Activated CD4-positive, alpha-beta T cell treated with anti-CD3 and anti-CD28 coated beads, Interleukin-2, amount 10 ng/mL, durations not matched to agents 7 days and 5 days (primary cell): ENCODE data around the gene PSMB10. TPM values are rescaled to one million over a fixed set of nuclear protein-coding genes. Genes with fewer than 3 reads are reported as not detected.
A peak's percentile ranks its signal among the peaks of the same experiment; 100 is the strongest.
"Not testable (repeated sequence)": the region's sequence is repeated elsewhere in the genome, so short reads cannot be mapped to it uniquely, and the experiment has no call there.

Source experiments
- CTCF ChIA-PET: fragments of 350-600 bp; sonication (Branson Sonifier 250); formaldehyde crosslinking; loops from one replicate; lab custom pipeline; 2021; ENCODE audit warnings: antibody characterized with exemption; lab: Charles Lee
- POLR2A ChIA-PET: fragments of 350-600 bp; sonication (Branson Sonifier 250); formaldehyde crosslinking; loops from one replicate; lab custom pipeline; 2021; ENCODE audit warnings: antibody characterized with exemption; lab: Charles Lee
- DNase-seq: peaks from one replicate; pipeline ENCODE4 v3.0.0-alpha.2; 2020
- H3K27ac Mint-ChIP-seq: one replicate; pipeline ENCODE4 v1.8.0; 2021; ENCODE audit warnings: mild to moderate bottlenecking, moderate library complexity, mixed read lengths
- H3K27me3 Mint-ChIP-seq: one replicate; pipeline ENCODE4 v1.8.0; 2021; ENCODE audit warnings: mixed read lengths
- H3K36me3 Mint-ChIP-seq: one replicate; pipeline ENCODE4 v1.8.0; 2021; ENCODE audit warnings: low read depth, mixed read lengths
- H3K4me1 Mint-ChIP-seq: one replicate; pipeline ENCODE4 v1.8.0; 2021; ENCODE audit warnings: mixed read lengths
- H3K4me3 Mint-ChIP-seq: one replicate; pipeline ENCODE4 v1.8.0; 2021; ENCODE audit warnings: mild to moderate bottlenecking, moderate library complexity, mixed read lengths
- H3K9me3 Mint-ChIP-seq: one replicate; pipeline ENCODE4 v1.8.0; 2021; ENCODE audit warnings: mixed read lengths
- total RNA-seq, 2 experiments: library from RNA; stranded (reverse); gene quantifications; one replicate each; pipeline ENCODE4 v1.2.3, GENCODE V29; 2021

Gene PSMB10
- total RNA-seq, 2 experiments from 2014 or later: 214 to 288 TPM

- peaks cover 21% of the 10 kb centered on the region for H3K4me1 Mint-ChIP-seq
- H3K9me3 Mint-ChIP-seq: no peaks in the 10 kb centered on the region
- no peak for DNase-seq
- no peaks in the 10 kb centered on the region for H3K27me3 Mint-ChIP-seq
- H3K27ac Mint-ChIP-seq: no peak overlapping the region
- ChIA-PET POLR2A (no interaction called here), CTCF (interaction anchor here (0.8 to 1.3 kb wide), 4 partner anchors 8 to 272 kb away, joined by 3 to 7 read pairs (median 3); no protein-coding TSS in a partner anchor)
- H3K36me3 Mint-ChIP-seq: peaks cover 16% of the 10 kb centered on the region
- H3K4me3 Mint-ChIP-seq: no peak overlapping the region
These were observed 8.2 kb upstream of the PSMB10 start for GRCh38 chr16:67944690-67945391.

- ChIA-PET CTCF (interaction anchor here (1.0 to 1.3 kb wide), 4 partner anchors 9 to 92 kb away, joined by 3 to 7 read pairs (median 3); no protein-coding TSS in a partner anchor), POLR2A (no interaction called here)
- no peak within 1 kb of the TSS for H3K27ac Mint-ChIP-seq
- H3K36me3 Mint-ChIP-seq: peaks cover 18% of the 10 kb centered on the region
- no peak for DNase-seq
- H3K27me3 Mint-ChIP-seq: no peaks in the 10 kb centered on the region
- H3K4me3 Mint-ChIP-seq: no peak within 1 kb of the TSS
- H3K4me1 Mint-ChIP-seq: peaks cover 30% of the 10 kb centered on the region
- no peaks in the 10 kb centered on the region for H3K9me3 Mint-ChIP-seq
These were observed 7.2 kb upstream of the PSMB10 start, which contains the start of gene LCAT for GRCh38 chr16:67943619-67944504. LCAT (minus strand) TSS chr16:67944120; CDS start chr16:67944101, 19 bp downstream.

- no peak for DNase-seq
- Mint-ChIP-seq H3K36me3 (peaks cover 19% of the 10 kb centered on the region), H3K27ac (no peak overlapping the region), H3K4me3 (no peak overlapping the region), H3K9me3 (no peaks in the 10 kb centered on the region), H3K4me1 (peaks cover 31% of the 10 kb centered on the region), H3K27me3 (no peaks in the 10 kb centered on the region)
- ChIA-PET CTCF (interaction anchor here (1.1 to 2.0 kb wide), 5 partner anchors 8 to 60 kb away, joined by 3 to 8 read pairs (median 3); partner anchors contain the start of gene DPEP2), POLR2A (no interaction called here)
These were observed 6.6 kb upstream of the PSMB10 start for GRCh38 chr16:67943256-67943618.

GRCh38 chr16:67942510-67943255 lies 6.0 kb upstream of the PSMB10 start:
- H3K27ac Mint-ChIP-seq: no peak overlapping the region
- CTCF ChIA-PET: interaction anchor here (0.8 to 2.1 kb wide), 15 partner anchors 7 to 127 kb away, joined by 3 to 8 read pairs (median 4); partner anchors contain the start of gene DPEP2
- DNase-seq: no peak
- no peak overlapping the region for H3K4me3 Mint-ChIP-seq
- POLR2A ChIA-PET: no interaction called here
- H3K36me3 Mint-ChIP-seq: peaks cover 16% of the 10 kb centered on the region
- H3K9me3 Mint-ChIP-seq: no peaks in the 10 kb centered on the region
- H3K27me3 Mint-ChIP-seq: no peaks in the 10 kb centered on the region
- peaks cover 31% of the 10 kb centered on the region for H3K4me1 Mint-ChIP-seq

- Mint-ChIP-seq H3K27ac (no peak overlapping the region), H3K4me1 (peaks cover 35% of the 10 kb centered on the region), H3K4me3 (no peak overlapping the region), H3K27me3 (no peaks in the 10 kb centered on the region), H3K36me3 (peaks cover 18% of the 10 kb centered on the region), H3K9me3 (no peaks in the 10 kb centered on the region)
- POLR2A ChIA-PET: no interaction called here
- CTCF ChIA-PET: interaction anchor here (0.8 to 2.1 kb wide), 14 partner anchors 9 to 126 kb away, joined by 3 to 8 read pairs (median 4); partner anchors contain the start of gene DPEP2
- DNase-seq: peak; percentile 50
These were observed 5.5 kb upstream of the PSMB10 start for GRCh38 chr16:67942200-67942509.

- no peak for DNase-seq
- ChIA-PET POLR2A (no interaction called here), CTCF (interaction anchor here (0.8 to 2.1 kb wide), 15 partner anchors 9 to 153 kb away, joined by 3 to 9 read pairs (median 4); no protein-coding TSS in a partner anchor)
- H3K9me3 Mint-ChIP-seq: no peaks in the 10 kb centered on the region
- no peak overlapping the region for H3K4me3 Mint-ChIP-seq
- no peaks in the 10 kb centered on the region for H3K27me3 Mint-ChIP-seq
- peak overlapping the region; percentile 75 for H3K27ac Mint-ChIP-seq
- H3K36me3 Mint-ChIP-seq: peaks cover 22% of the 10 kb centered on the region
- peaks cover 39% of the 10 kb centered on the region for H3K4me1 Mint-ChIP-seq
These were observed 5.0 kb upstream of the PSMB10 start for GRCh38 chr16:67941469-67942199.

GRCh38 chr16:67940446-67941089 lies 3.9 kb upstream of the PSMB10 start:
- peaks cover 40% of the 10 kb centered on the region for H3K4me1 Mint-ChIP-seq
- CTCF ChIA-PET: interaction anchor here (0.8 to 2.1 kb wide), 8 partner anchors 10 to 154 kb away, joined by 3 to 9 read pairs (median 6); partner anchors contain the start of genes RANBP10 and TSNAXIP1
- peaks cover 27% of the 10 kb centered on the region for H3K36me3 Mint-ChIP-seq
- peak overlapping the region; percentile 60 for H3K27ac Mint-ChIP-seq
- DNase-seq: no peak
- H3K4me3 Mint-ChIP-seq: no peak overlapping the region
- POLR2A ChIA-PET: no interaction called here
- no peaks in the 10 kb centered on the region for H3K9me3 Mint-ChIP-seq
- no peaks in the 10 kb centered on the region for H3K27me3 Mint-ChIP-seq

- no peaks in the 10 kb centered on the region for H3K27me3 Mint-ChIP-seq
- DNase-seq: peak; percentile 26
- H3K9me3 Mint-ChIP-seq: no peaks in the 10 kb centered on the region
- ChIA-PET CTCF (interaction anchor here (0.9 to 1.9 kb wide), 6 partner anchors 10 to 133 kb away, joined by 3 to 9 read pairs (median 4); partner anchors contain the start of genes RANBP10 and TSNAXIP1), POLR2A (no interaction called here)
- H3K4me3 Mint-ChIP-seq: no peak overlapping the region
- H3K4me1 Mint-ChIP-seq: peaks cover 48% of the 10 kb centered on the region
- H3K27ac Mint-ChIP-seq: peak overlapping the region; percentile 76
- peaks cover 35% of the 10 kb centered on the region for H3K36me3 Mint-ChIP-seq
These were observed 3.1 kb upstream of the PSMB10 start for GRCh38 chr16:67939507-67940445.

GRCh38 chr16:67937713-67938112 lies 1.1 kb upstream of the PSMB10 start:
- H3K9me3 Mint-ChIP-seq, H3K27me3 Mint-ChIP-seq, DNase-seq, POLR2A ChIA-PET: not testable (repeated sequence)
- Mint-ChIP-seq H3K4me3 (peak overlapping the region; percentile 99), H3K36me3 (peaks cover 48% of the 10 kb centered on the region), H3K4me1 (peaks cover 59% of the 10 kb centered on the region), H3K27ac (peak overlapping the region; percentile 93)
- CTCF ChIA-PET: interaction anchor here (0.7 to 4.0 kb wide), 6 partner anchors 9 to 416 kb away, joined by 3 to 23 read pairs (median 4); partner anchors contain the start of gene CARMIL2

GRCh38 chr16:67936880-67937605 lies 393 bp upstream of the PSMB10 start:
- POLR2A ChIA-PET: no interaction called here
- H3K4me1 Mint-ChIP-seq: peaks cover 57% of the 10 kb centered on the region

More at GRCh38 chr16:67936880-67937605, 393 bp upstream of the PSMB10 start:
- DNase-seq: peak; percentile 93
- H3K4me3 Mint-ChIP-seq: peak overlapping the region; percentile 99
- CTCF ChIA-PET: interaction anchor here (0.7 to 4.0 kb wide), 7 partner anchors 47 to 416 kb away, joined by 3 to 23 read pairs (median 4); partner anchors contain the start of gene CARMIL2
- no peaks in the 10 kb centered on the region for H3K27me3 Mint-ChIP-seq
- no peaks in the 10 kb centered on the region for H3K9me3 Mint-ChIP-seq
- H3K27ac Mint-ChIP-seq: peak overlapping the region; percentile 93
- H3K36me3 Mint-ChIP-seq: peaks cover 52% of the 10 kb centered on the region
